OCI-LY3 (cell line): ENCODE measurements around the gene ACTR10.

Experiments used
- EZH2phosphoT487 ChIP-seq: fragments of 200-600 bp; shearing (Covaris generic); IDR thresholded peaks from 2 replicates; pipeline ENCODE4 v1.6.1; 2018; ENCODE audit warnings: antibody characterized with exemption, mixed run types, low read depth
- TF ChIP-seq, protein P1 (sequence below): fragments of 200-600, 300-600 bp; sonication (generic); IDR thresholded peaks from 2 replicates; pipeline ENCODE4 v1.5.1; 2014; ENCODE audit warnings: antibody characterized with exemption, low read length, low read depth

DNA sequence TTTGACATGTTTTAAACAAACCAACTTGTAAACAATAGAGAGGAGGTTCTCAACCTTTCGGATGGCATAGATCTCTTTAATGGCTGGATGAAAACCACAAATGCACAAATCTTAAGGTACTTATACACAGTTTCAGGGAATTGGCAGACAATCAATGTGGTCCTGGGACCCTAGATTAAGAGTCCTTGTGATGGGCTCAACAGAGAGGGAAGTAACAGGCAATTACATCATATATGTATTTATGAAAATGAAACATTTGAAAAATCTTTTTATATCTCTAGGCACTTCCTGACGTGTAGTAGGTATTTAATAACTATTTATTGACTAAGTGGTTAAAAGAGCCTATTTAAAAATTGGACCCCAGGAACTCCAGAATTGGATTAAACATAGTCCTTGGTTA lies 897 bp downstream of the ACTR10 start:
- TF ChIP-seq, protein P1, sequence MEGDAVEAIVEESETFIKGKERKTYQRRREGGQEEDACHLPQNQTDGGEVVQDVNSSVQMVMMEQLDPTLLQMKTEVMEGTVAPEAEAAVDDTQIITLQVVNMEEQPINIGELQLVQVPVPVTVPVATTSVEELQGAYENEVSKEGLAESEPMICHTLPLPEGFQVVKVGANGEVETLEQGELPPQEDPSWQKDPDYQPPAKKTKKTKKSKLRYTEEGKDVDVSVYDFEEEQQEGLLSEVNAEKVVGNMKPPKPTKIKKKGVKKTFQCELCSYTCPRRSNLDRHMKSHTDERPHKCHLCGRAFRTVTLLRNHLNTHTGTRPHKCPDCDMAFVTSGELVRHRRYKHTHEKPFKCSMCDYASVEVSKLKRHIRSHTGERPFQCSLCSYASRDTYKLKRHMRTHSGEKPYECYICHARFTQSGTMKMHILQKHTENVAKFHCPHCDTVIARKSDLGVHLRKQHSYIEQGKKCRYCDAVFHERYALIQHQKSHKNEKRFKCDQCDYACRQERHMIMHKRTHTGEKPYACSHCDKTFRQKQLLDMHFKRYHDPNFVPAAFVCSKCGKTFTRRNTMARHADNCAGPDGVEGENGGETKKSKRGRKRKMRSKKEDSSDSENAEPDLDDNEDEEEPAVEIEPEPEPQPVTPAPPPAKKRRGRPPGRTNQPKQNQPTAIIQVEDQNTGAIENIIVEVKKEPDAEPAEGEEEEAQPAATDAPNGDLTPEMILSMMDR: no peak
- TF ChIP-seq EZH2phosphoT487: no peak
